ENCODE results near the gene HS3ST6.

GRCh38 chr16:1908983-1909382, 9.2 kb downstream of the HS3ST6 start:
- TF ChIP-seq CTCF (IDR thresholded peaks at IDR 0.05) (no peak), POLR2AphosphoS5 (IDR thresholded peaks at IDR 0.05) (no peak)

Data from breast epithelium (tissue), 3 donors.